PC-3 (cell line): Measurements from ENCODE around the gene DUSP5. TPM values are rescaled to one million over a fixed set of nuclear protein-coding genes. Genes with fewer than 3 reads are reported as not detected.
A peak's percentile ranks its signal among the peaks of the same experiment; 100 is the strongest.

Experiments used
- ATAC-seq: fragments of 200-7000 bp; cut with Tn5 transposase; 2 replicates; pipeline ENCODE4 v1.9.1; 2020; ENCODE audit warnings: mild to moderate bottlenecking, moderate library complexity
- BruUV-seq: library from RNA; stranded (reverse); fragments of 400-500 nt; replicated peaks from 2 replicates; lab custom pipeline; 2021; lab: Mats Ljungman, UMichigan
- CTCF ChIA-PET: fragments of 300-600 bp; sonication (Branson Sonifier 250); formaldehyde crosslinking; loops from one replicate; lab custom pipeline; 2022; ENCODE audit warnings: antibody characterized with exemption; lab: Charles Lee
- POLR2A ChIA-PET: fragments of 300-600 bp; sonication (Branson Sonifier 250); formaldehyde crosslinking; loops from one replicate; lab custom pipeline; 2022; ENCODE audit warnings: antibody characterized with exemption; ENCODE audit not compliant: unreplicated experiment; lab: Charles Lee
- DNase-seq: peaks from one replicate; pipeline ENCODE4 v3.0.0-alpha.2; 2015
- H2AFZ ChIP-seq: fragments of 300-600 bp; sonication (generic); 2 replicates; pipeline ENCODE4 v1.6.0; 2016; ENCODE audit warnings: antibody characterized with exemption, low read length
- H3F3A ChIP-seq: fragments of 300-600 bp; sonication (generic); one replicate; pipeline ENCODE4 v1.6.0; 2017; ENCODE audit warnings: antibody characterized with exemption, low read length, control low read depth, mild to moderate bottlenecking; ENCODE audit not compliant: unreplicated experiment
- H3K27ac ChIP-seq: fragments of 300-600 bp; sonication (generic); 2 replicates; pipeline ENCODE4 v1.5.1; 2016; ENCODE audit warnings: mild to moderate bottlenecking, low read length
- H3K27me3 ChIP-seq: fragments of 300-600 bp; sonication (generic); 2 replicates; pipeline ENCODE4 v1.6.1; 2016; ENCODE audit warnings: low read length, mixed read lengths
- H3K36me3 ChIP-seq: fragments of 300-600 bp; sonication (generic); 2 replicates; pipeline ENCODE4 v1.6.1; 2016; ENCODE audit warnings: low read depth, mixed run types, low read length, mixed read lengths
- H3K4me1 ChIP-seq: fragments of 300-600 bp; sonication (generic); 2 replicates; pipeline ENCODE4 v1.5.1; 2016; ENCODE audit warnings: low read length; ENCODE audit not compliant: insufficient read depth
- H3K4me2 ChIP-seq: fragments of 300-600 bp; sonication (generic); 2 replicates; pipeline ENCODE4 v1.6.0; 2016; ENCODE audit warnings: low read length
- H3K4me3 ChIP-seq: fragments of 300-600 bp; sonication (generic); 2 replicates; pipeline ENCODE4 v1.5.1; 2016; ENCODE audit warnings: mild to moderate bottlenecking, low read length, mixed read lengths
- H3K79me2 ChIP-seq: fragments of 300-600 bp; sonication (generic); 2 replicates; pipeline ENCODE4 v1.6.1; 2017; ENCODE audit warnings: low read length, mixed read lengths
- H3K9ac ChIP-seq: fragments of 300-600 bp; sonication (generic); 2 replicates; pipeline ENCODE4 v1.6.0; 2016; ENCODE audit warnings: mild to moderate bottlenecking, low read length
- H3K9me2 ChIP-seq: fragments of 300-600 bp; sonication (generic); replicated peaks from 2 replicates; pipeline ENCODE4 v1.6.1; 2016; ENCODE audit warnings: mixed run types, low read length, mixed read lengths
- H3K9me3 ChIP-seq: fragments of 300-600 bp; sonication (generic); 2 replicates; pipeline ENCODE4 v1.6.1; 2016; ENCODE audit warnings: low read length, mixed read lengths
- H4K20me1 ChIP-seq: fragments of 300-600 bp; sonication (generic); 2 replicates; pipeline ENCODE4 v1.6.1; 2016; ENCODE audit warnings: low read length, mixed read lengths
- CTCF ChIP-seq: fragments of 300-600 bp; sonication (generic); conservative IDR thresholded peaks from 2 replicates; pipeline ENCODE4 v1.5.1; 2017; ENCODE audit warnings: antibody characterized with exemption, low read depth, mild to moderate bottlenecking, low read length
- EZH2 ChIP-seq: fragments of 300-600 bp; sonication (generic); IDR thresholded peaks from one replicate; pipeline ENCODE4 v1.6.1; 2017; ENCODE audit warnings: antibody characterized with exemption, mild to moderate bottlenecking, low read length; ENCODE audit not compliant: unreplicated experiment
- EZH2phosphoT487 ChIP-seq: fragments of 300-600 bp; sonication (generic); IDR thresholded peaks from 2 replicates; pipeline ENCODE4 v1.6.1; 2018; ENCODE audit warnings: mild to moderate bottlenecking, antibody characterized with exemption, low read length, borderline replicate concordance
- intact Hi-C: fragments of 100-400 bp; cut with micrococcal nuclease; formaldehyde crosslinking; loops from 2 replicates; pipeline ENCODE4 v1.9.0; 2023
- total RNA-seq: library from RNA; depleted of rRNA; stranded (reverse); fragments of >200 nt; gene quantifications from 2 replicates; pipeline ENCODE4 v1.2.3, GENCODE V29; 2014

DUSP5 gene
- total RNA-seq, 1 experiment from 2014 or later, result 206 TPM

GRCh38 chr10:110485541-110485940 is 12.2 kb upstream of the DUSP5 start:
- Histone ChIP-seq H3K9ac (no peak overlapping the region), H3K27me3 (no peaks in the 10 kb centered on the region), H2AFZ (no peak overlapping the region), H3K27ac (no peak overlapping the region), H3K4me1 (peaks cover 37% of the 10 kb centered on the region), H3K36me3 (no peaks in the 10 kb centered on the region), H3K9me2 (no peaks in the 10 kb centered on the region), H3F3A (no peaks in the 10 kb centered on the region), H4K20me1 (no peaks in the 10 kb centered on the region), H3K9me3 (no peaks in the 10 kb centered on the region), H3K79me2 (no peaks in the 10 kb centered on the region), H3K4me2 (no peak overlapping the region), H3K4me3 (no peak overlapping the region)
- BruUV-seq, result no TSS peak
- no peak for ATAC-seq
- ChIA-PET POLR2A (no interaction called here), CTCF (no interaction called here)
- no peak for DNase-seq
- TF ChIP-seq CTCF (no peak), EZH2phosphoT487 (no peak), EZH2 (no peak)
- intact Hi-C loops, result no loop called here

- H3F3A ChIP-seq, result peaks cover 3% of the 10 kb centered on the region
- no peaks in the 10 kb centered on the region for H3K9me2 ChIP-seq
- peak overlapping the region; percentile 36; the same call in 1 of the 2 replicates for H3K9ac ChIP-seq
- H2AFZ ChIP-seq, result no peak overlapping the region
- ATAC-seq (no peak), DNase-seq (no peak)
- H3K27ac ChIP-seq, result peak overlapping the region; percentile 84
- BruUV-seq, result no TSS peak
- H3K36me3 ChIP-seq, result no peaks in the 10 kb centered on the region
- H4K20me1 ChIP-seq, result no peaks in the 10 kb centered on the region
- TF ChIP-seq CTCF (no peak), EZH2phosphoT487 (no peak), EZH2 (no peak)
- intact Hi-C loops, result no loop called here
- no peaks in the 10 kb centered on the region for H3K27me3 ChIP-seq
- no peak overlapping the region; the same call in 1 of the 2 replicates for H3K4me3 ChIP-seq
- H3K79me2 ChIP-seq, result no peaks in the 10 kb centered on the region
- peak overlapping the region; percentile 66 for H3K4me2 ChIP-seq
- H3K9me3 ChIP-seq, result no peaks in the 10 kb centered on the region
- ChIA-PET POLR2A (interaction anchor here (0.6 kb wide), 2 partner anchors 8 to 88 kb away, joined by 5 to 6 read pairs; no protein-coding TSS in a partner anchor), CTCF (no interaction called here)
- peaks cover 41% of the 10 kb centered on the region for H3K4me1 ChIP-seq
Measured at GRCh38 chr10:110486680-110487410, 10.9 kb upstream of the DUSP5 start.
